ENCODE measurements around the gene PCBP3. TPM values are rescaled to one million over a fixed set of nuclear protein-coding genes. Genes with fewer than 3 reads are reported as not detected.

Gene PCBP3
- total RNA-seq, 1 donor from 2014 or later = 4.6 TPM

DNA sequence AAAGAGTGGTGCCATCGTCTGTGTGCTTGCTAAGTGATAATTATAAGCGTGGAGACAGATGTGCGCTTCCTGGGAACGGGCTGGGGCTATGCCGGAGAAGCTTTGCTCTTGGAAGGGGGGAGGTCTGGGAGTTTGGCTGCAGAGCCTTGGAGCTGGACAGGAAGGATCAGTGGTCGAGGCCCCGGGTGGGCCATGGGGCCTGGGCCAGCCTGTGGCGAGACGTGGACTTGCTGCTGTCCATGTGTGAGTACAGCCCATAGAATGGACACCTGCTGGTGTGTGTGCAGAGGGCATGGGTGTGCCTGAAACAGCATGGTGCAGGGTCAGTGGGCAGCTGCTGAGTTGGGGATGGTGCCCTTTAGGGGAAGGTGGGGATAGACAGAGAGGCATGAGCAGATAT, 121.3 kb downstream of the PCBP3 start:
- H3K9me3 ChIP-seq (ENCODE audit: low read depth) = no peaks in the 10 kb centered on the region
- H3K36me3 ChIP-seq = no peaks in the 10 kb centered on the region
- no peaks in the 10 kb centered on the region for H4K20me1 ChIP-seq (ENCODE audit: low read depth)
- H3K27ac ChIP-seq = no peak overlapping the region
- H3K27ac Mint-ChIP-seq = no peak overlapping the region
- no peaks in the 10 kb centered on the region for H3K9me3 Mint-ChIP-seq
- H3K4me3 Mint-ChIP-seq = no peak overlapping the region
- no peak overlapping the region for H3K4me2 ChIP-seq
- H3K4me3 ChIP-seq = no peak overlapping the region
- no peaks in the 10 kb centered on the region for H3K36me3 Mint-ChIP-seq
- DNase-seq (ENCODE audit: low spot score) = no peak
- TF ChIP-seq CTCF (IDR thresholded peaks at IDR 0.05) (no peak), EZH2phosphoT487 (IDR thresholded peaks at IDR 0.05) (no peak), EZH2 (IDR thresholded peaks at IDR 0.05) (no peak)
- peaks cover 36% of the 10 kb centered on the region for H3K4me1 Mint-ChIP-seq
- no peaks in the 10 kb centered on the region for H3F3A ChIP-seq (ENCODE audit: low read depth)
- H2AFZ ChIP-seq (replicated peaks) = no peak overlapping the region
- H3K4me1 ChIP-seq = peaks cover 7% of the 10 kb centered on the region
- peaks cover 2% of the 10 kb centered on the region for H3K27me3 Mint-ChIP-seq (ENCODE audit: insufficient read depth, low read depth)
- no peak overlapping the region for H3K9ac ChIP-seq
- H3K79me2 ChIP-seq (ENCODE audit: low read depth) = no peaks in the 10 kb centered on the region
- H3K27me3 ChIP-seq = no peaks in the 10 kb centered on the region

- Histone ChIP-seq H3K4me3 (no peak overlapping the region), H3F3A (ENCODE audit: low read depth) (no peaks in the 10 kb centered on the region), H2AFZ (replicated peaks) (no peak overlapping the region), H3K79me2 (ENCODE audit: low read depth) (no peaks in the 10 kb centered on the region), H3K27me3 (no peaks in the 10 kb centered on the region), H4K20me1 (ENCODE audit: low read depth) (no peaks in the 10 kb centered on the region), H3K4me1 (peaks cover 7% of the 10 kb centered on the region), H3K9me3 (ENCODE audit: low read depth) (no peaks in the 10 kb centered on the region), H3K9ac (no peak overlapping the region), H3K36me3 (no peaks in the 10 kb centered on the region), H3K27ac (no peak overlapping the region), H3K4me2 (no peak overlapping the region)
- DNase-seq (ENCODE audit: low spot score) = no peak
- Mint-ChIP-seq H3K27me3 (ENCODE audit: insufficient read depth, low read depth) (peaks cover 2% of the 10 kb centered on the region), H3K36me3 (no peaks in the 10 kb centered on the region), H3K27ac (no peak overlapping the region), H3K4me3 (no peak overlapping the region), H3K9me3 (no peaks in the 10 kb centered on the region), H3K4me1 (peaks cover 39% of the 10 kb centered on the region)
- TF ChIP-seq EZH2phosphoT487 (IDR thresholded peaks at IDR 0.05) = no peak
- TF ChIP-seq CTCF (IDR thresholded peaks at IDR 0.05) = no peak
- no peak for TF ChIP-seq EZH2 (IDR thresholded peaks at IDR 0.05)
These were observed 121.8 kb downstream of the PCBP3 start for GRCh38 chr21:45765375-45765774.

DNA sequence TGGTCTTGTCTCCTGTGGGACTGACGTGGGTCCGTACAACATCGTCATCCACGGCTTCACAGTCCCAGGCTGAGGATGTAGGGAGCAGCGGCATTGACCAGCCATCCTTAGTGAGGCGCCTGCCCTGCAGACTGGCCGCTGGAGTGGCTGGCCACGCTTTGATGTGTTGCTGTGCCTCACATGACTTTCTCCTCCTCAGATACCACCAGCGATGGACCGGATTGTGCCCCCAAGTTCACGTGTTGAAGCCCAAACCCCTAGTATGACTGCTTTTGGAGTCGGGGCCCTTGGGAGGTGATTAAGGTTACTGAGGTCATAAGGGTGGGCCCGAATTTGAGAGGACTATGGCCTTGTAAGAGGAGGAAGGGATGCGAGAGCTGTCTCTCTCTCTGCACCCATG, 122.5 kb downstream of the PCBP3 start:
- Histone ChIP-seq H3K4me2 (no peak overlapping the region), H3K27me3 (no peaks in the 10 kb centered on the region), H3K27ac (no peak overlapping the region), H3K79me2 (ENCODE audit: low read depth) (no peaks in the 10 kb centered on the region), H4K20me1 (ENCODE audit: low read depth) (no peaks in the 10 kb centered on the region), H3K9me3 (ENCODE audit: low read depth) (no peaks in the 10 kb centered on the region), H3K4me3 (no peak overlapping the region), H3K9ac (no peak overlapping the region), H3K4me1 (peaks cover 4% of the 10 kb centered on the region), H2AFZ (replicated peaks) (no peak overlapping the region), H3F3A (ENCODE audit: low read depth) (no peaks in the 10 kb centered on the region), H3K36me3 (no peaks in the 10 kb centered on the region)
- no peak for DNase-seq (ENCODE audit: low spot score)
- Mint-ChIP-seq H3K4me3 (no peak overlapping the region), H3K36me3 (no peaks in the 10 kb centered on the region), H3K27ac (no peak overlapping the region), H3K9me3 (no peaks in the 10 kb centered on the region), H3K4me1 (peaks cover 39% of the 10 kb centered on the region), H3K27me3 (ENCODE audit: insufficient read depth, low read depth) (peaks cover 2% of the 10 kb centered on the region)
- TF ChIP-seq CTCF (IDR thresholded peaks at IDR 0.05) (no peak), EZH2phosphoT487 (IDR thresholded peaks at IDR 0.05) (no peak), EZH2 (IDR thresholded peaks at IDR 0.05) (no peak)
